ENCODE data around the gene MRPL53. TPM values are rescaled to one million over a fixed set of nuclear protein-coding genes. Genes with fewer than 3 reads are reported as not detected.
"Not testable (repeated sequence)": the region's sequence is repeated elsewhere in the genome, so short reads cannot be mapped to it uniquely, and the experiment has no call there.

The MRPL53 gene
- total RNA-seq, 1 donor from 2014 or later: 19.9 TPM

- peak; percentile 85 for DNase-seq
Measured at GRCh38 chr2:74502720-74503505, 30.4 kb upstream of the MRPL53 start.

DNA sequence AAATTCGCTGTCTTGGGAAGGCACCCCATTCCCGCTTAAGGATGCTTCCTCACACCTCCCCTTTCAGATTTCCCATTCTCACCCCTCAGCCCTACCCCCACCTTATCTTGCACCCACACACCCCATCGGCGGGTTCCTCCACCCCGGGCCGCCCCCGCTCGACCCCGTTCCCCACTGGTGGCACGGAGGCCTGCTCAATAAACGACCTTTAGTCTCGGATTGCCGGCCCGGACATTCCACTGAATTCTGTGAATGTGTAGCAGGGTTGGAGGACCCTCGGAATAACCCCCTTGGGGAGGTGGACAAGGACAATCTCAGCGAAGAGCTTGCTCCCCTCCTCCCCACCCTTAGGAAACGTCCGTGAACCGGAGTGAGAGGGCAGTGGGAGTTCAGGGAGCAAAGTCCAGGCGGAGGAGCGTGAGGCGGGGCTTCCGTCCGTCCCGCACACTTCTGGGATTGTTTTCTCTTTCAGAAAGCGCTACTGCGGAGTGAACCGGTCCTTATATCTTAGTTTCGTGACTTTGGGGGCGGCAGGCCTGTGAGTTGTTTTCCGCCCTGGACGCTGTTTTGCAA, 29.8 kb upstream of the MRPL53 start:
- no peak for DNase-seq

DNA sequence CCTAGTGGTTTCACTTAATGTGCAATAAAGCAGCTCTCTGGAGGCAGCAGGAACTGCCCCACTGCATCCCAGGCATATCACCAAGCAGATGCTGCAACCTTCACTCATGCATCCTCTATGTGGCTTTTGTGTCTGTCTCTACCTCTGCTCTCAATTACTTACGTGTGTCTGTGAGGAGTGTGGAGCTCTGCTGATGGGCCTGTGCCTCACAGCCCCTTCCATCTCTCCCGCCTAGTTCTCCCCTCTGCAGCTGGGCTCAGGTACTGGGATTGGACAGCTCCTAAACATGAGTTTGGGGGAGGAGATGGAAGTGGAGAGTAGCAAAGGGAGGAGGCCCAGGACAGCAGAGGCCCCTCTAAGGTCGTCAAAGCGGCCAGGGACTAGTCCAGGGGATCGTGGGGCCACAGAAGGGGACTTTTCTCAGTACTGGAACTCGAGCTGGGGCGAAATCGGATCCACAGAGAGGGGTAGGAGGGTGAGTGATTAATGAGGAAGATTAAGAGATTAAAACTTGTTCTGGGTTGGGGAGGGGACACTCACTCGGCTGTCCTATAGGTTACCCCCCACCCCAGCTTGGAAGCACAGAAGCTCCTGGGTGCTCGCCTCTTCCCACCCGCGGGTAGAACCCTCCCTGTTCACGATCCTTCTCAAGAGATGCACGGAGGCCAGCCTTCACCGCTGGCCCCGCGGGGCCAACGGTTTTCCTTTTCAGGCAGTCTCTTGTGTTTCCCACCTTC, 29.0 kb upstream of the MRPL53 start:
- DNase-seq: no peak

- DNase-seq: no peak
Measured at GRCh38 chr2:74500578-74500946, 28.1 kb upstream of the MRPL53 start.

DNA sequence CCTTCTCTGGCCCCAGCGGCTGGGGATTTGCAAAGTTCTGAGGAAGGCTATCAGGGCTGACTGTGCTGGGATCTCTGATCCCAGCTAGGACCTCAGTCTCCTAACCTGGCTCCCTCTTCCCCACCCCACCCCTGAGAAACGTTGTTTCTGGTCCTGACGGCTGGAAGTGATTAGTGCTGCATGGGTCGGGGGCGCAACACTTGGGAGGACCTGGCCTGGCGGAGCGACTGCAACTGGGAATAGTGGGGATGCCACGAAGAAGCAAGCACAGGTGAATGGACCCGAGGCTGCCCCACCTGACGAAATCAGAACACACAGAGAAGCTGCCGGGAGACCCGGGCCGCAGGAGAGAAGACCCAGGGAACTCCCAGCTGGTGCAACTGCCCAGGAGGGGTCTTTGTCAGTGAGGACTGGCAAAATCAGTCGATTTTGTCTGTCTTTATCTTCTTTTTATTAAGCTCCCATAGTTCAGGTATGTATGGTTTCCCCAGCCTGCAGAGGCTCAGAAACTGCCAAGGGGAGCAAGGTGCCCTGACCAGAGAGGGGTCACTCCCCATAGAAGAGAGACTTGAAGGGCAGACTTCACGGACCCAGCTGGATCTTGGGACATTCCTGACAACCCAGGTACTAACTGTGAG, 27.6 kb upstream of the MRPL53 start:
- DNase-seq: no peak

DNA sequence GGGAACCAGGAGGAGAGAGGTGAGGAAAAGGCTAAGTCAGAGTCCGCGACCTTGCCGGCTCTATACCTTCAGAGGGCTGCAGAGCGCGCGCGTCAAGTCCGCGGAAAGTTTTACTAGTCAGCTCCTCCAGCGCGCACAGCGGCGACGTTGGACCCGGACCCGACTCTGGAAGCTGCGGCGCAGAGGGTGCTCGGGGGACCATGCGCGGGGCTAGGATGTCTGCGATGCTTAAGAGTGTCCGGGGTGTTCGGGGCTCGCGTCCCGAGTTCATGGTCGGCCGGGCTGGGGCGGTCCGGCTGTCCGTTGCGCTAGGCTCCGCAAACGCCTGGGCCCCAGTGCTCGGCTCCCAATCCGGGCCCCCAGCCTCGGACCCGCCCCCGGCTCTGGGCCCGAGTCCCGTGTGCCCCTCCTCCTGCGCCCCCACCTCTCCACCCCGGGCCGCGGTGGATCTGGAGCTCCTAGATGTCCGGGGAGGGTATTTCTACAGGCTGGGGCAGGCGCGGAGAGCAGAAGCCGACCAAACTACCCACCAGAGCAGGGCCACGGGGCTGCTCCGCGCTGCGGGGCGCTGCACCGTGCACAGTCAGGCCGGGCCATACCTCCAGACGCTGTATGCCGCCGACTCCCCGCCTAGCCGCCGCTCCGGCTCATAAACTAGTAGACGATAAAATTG, 26.9 kb upstream of the MRPL53 start, which contains the start of gene LBX2:
LBX2 (minus strand) TSS at position 337 of the 673 bp plus-strand sequence; CDS start at position 271, 66 bp downstream.
- no peak for DNase-seq

- DNase-seq: no peak
Measured at GRCh38 chr2:74498500-74499266, 26.2 kb upstream of the MRPL53 start.

DNA sequence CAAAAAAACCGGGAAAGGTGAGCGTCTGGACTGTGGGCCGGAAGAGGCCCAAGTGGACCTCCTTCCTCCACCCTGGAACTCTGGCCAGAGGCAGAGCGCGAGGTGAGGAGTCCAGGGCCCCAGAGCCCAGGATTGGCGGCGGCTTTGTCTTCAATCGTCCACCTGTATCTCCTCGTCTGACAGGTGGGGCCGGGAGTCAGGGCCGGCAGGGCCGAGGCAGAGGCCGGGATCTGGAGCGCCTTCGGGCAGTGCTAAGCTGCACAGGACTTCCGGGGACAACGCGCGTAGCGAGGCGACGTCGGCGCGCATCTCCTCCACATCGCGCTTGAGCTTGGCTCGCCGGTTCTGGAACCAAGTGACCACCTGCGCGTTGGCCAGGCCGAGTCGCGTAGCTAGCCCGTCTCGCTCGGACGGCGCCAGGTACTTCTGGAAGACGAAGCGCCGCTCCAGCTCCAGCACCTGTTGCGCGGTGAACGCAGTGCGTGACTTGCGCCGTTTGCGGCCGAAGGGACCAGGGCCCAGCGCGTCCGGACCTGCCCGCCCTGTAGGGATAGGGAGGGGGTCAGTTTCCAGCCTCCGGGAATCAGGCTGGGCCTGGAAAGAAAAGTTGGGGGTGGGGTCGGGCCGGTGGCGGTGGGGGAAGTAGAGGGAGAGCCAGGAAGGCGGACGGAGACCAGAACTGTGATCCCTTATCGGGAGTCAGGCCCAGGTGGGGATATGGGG, 25.5 kb upstream of the MRPL53 start:
- DNase-seq: no peak

DNA sequence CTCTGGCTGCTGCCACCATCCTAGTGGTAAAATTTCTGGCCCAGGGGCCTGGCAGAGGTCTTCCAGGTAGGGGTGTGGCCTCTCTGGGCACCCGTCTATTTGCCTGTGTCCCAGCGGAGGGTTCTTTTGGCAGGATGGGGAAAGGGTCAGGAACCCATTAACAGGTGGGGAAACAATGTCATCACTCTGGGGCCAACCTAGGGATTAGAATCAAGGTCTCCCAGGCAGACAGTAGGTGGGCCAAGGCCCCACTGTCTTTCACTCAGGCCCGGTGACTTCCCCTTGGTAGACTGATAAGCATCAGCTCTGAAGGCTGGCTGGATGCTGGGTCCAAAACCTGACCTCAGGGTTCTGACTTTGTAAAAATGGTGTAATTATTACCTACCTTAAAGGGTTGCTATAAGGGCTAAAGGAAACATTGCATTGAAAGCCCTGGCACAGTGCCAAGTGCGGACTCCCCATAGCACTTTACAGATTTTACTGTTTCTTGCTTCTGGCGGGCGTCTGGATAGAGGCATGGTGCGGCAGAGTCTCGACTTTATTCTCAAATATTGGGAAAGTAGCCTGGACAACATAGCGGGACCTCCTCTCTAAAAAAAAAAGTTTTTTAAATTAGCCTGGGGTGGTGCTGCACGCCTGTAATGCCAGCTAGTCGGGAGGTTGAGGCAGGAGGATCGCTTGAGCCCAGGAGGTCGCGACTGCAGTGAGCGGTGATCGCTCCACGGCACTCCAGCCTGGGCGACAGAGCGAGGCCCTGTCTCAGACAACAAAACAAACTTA, 24.7 kb upstream of the MRPL53 start:
- DNase-seq: no peak

DNA sequence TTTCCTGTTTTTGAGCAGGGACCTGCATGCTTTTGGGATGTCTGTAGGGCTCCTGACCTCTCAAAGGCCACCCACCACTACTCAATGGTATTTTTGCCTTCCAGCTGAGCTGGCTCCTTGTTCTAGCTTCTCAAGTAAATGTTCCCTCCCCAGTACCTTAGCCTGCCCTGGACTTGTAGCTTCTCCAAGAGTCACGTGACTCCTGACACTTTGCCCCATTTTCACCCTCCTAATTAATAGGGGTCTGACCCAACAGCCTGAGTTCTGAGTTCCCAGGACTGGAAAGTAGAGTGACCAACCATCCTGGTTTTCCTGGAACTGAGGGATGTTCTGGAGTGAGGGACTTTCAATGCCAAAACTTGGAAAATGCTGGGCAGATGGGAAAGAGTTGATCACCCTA, 23.0 kb upstream of the MRPL53 start:
- DNase-seq: no peak

- DNase-seq: no peak
Measured at GRCh38 chr2:74493546-74493945, 21.1 kb upstream of the MRPL53 start.

GRCh38 chr2:74491648-74492544, 19.4 kb upstream of the MRPL53 start:
- DNase-seq: no peak

DNA sequence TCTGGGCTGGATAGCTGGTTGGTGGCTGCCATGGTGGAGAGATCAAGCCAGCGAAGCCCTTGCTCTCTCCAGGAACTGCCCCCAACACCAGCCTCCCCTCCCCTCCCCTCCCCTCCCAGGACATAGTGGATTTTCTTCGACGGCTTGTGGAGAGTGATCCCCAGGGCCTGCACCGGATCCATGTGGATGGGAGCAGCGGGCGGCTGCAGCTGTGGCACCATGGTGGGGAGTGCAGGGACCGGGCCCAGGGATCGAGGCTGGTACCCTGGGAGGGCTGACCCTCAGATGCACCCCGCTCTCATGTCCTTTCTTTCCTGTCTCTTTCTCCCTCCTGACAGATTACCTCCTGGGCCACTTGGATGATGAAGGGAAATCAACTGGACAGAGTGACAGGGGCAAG, 17.4 kb upstream of the MRPL53 start:
- DNase-seq: no peak

DNA sequence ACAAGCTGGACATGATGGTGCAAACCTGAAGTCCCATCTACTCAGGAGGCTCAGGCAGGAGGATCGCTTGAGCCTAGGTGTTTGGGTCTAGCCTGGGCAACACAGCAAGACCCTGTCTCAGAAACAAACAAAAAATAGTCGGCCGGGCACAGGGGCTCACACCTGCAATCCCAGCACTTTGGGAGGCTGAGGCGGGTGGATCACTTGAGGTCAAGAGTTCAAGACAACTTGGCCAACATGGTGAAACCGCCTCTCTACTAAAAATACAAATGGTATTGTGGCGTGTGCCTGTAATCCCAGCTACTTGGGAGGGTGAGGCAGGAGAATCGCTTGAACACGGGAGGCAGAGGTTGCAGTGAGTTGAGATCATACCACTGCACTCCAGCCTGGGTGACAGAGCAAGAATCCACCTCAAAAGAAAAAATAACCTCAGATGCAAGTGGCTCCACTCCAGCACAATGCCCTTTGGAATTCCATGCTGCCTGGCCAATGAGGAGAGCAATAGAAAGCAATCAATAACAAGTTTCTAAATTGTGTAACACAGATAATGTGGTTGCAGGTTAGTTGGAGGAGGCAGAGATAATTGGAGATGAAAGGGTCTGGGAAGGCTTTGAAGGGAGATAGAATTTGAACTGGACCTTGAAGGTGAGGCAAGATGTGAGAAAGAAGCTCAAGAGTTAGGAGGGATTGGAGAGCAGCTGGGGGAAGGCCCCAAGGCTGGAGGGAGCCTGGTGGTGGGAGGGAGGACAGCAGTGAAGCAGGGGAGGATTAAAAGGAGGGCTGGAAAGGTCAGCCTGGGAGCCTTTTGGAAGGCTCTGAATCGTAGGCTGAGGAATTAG, 16.4 kb upstream of the MRPL53 start:
- DNase-seq: no peak

GRCh38 chr2:74486141-74486540, 13.7 kb upstream of the MRPL53 start:
- no peak for DNase-seq

DNA sequence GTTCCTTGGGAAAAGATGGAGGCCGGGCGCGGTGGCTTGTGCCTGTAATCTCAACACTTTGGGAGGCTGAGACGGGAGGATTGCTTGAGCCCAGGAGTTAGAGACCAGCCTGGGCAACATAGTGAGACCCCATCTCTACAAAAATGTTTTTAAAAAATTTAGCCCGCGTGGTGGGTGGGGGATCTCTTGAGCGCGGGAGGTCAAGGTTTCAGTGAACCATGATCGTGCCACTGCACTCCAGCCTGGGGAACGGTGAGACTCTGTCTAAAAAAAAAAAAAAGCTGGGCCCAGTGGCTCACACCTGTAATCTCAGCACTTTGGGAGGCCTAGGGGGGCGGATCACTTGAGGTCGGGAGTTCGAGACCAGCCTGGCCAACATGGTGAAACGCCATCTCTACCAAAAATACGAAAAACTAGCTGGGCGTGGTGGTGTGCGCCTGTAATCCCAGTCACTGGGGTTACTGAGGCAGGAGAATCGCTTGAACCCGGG, 11.2 kb upstream of the MRPL53 start:
- DNase-seq: not testable (repeated sequence)

- DNase-seq: peak; percentile 98
Measured at GRCh38 chr2:74482801-74483674, 10.6 kb upstream of the MRPL53 start, which contains the start of the genes CCDC142 and TTC31. Gene CCDC142, minus strand, starts transcription at chr2:74482998. Its CDS starts 161 bp downstream, at chr2:74482837. Gene TTC31, plus strand, starts transcription at chr2:74483081. Its CDS starts 15 bp downstream, at chr2:74483096.

Measured in tongue (tissue), 2 donors.